ENCODE measurements around the gene DNAJC5.

DNAJC5 gene

DNA sequence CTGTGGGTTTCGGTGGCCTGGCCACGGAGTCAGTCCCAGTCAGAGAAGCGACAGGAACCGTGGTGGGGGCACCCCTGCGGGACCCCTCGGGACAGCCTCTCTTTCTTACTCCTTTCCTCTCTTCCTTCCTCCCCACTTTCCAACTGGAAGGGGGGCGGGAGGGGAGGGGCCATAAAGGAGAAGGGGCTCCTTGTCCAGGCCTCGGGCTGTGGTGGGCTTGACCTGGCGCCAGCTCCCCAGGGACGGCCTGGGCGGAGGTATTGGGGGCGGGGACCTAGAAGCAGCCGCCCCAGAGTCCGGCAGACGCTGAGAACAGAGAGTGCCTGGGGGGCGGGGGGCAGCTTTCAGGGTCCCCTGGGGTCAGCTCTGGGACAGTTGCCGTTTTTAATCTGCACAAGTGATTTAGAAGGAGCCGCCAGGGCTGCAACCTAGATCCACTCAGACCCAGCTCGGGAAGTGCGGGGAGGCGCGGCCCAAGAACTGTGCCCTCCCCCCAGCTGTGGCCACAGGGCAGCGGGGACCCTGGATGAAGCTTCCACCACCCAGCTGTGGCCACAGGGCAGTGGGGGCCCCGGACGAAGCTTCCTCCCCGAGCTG is 40.1 kb upstream of the DNAJC5 start:
- peaks cover 30% of the 10 kb centered on the region for H3K4me1 ChIP-seq (ENCODE audit: insufficient read depth, low read length)
- H3K9ac ChIP-seq (ENCODE audit: low read depth, low read length), result peak overlapping the region; percentile 41
- H3K27ac ChIP-seq (ENCODE audit: low read length), result no peak overlapping the region
- peak overlapping the region; percentile 40; the same call in 1 of the 2 replicates for H3K4me3 ChIP-seq (ENCODE audit: low read length)
- H3K27me3 ChIP-seq (ENCODE audit: insufficient read depth, low read length), result no peaks in the 10 kb centered on the region; the same call in 1 of the 2 replicates
- no peaks in the 10 kb centered on the region for H3K36me3 ChIP-seq (ENCODE audit: insufficient read depth, low read depth, low read length)
- H3K9me3 ChIP-seq (ENCODE audit: insufficient read depth, low read depth, low read length), result no peaks in the 10 kb centered on the region

DNA sequence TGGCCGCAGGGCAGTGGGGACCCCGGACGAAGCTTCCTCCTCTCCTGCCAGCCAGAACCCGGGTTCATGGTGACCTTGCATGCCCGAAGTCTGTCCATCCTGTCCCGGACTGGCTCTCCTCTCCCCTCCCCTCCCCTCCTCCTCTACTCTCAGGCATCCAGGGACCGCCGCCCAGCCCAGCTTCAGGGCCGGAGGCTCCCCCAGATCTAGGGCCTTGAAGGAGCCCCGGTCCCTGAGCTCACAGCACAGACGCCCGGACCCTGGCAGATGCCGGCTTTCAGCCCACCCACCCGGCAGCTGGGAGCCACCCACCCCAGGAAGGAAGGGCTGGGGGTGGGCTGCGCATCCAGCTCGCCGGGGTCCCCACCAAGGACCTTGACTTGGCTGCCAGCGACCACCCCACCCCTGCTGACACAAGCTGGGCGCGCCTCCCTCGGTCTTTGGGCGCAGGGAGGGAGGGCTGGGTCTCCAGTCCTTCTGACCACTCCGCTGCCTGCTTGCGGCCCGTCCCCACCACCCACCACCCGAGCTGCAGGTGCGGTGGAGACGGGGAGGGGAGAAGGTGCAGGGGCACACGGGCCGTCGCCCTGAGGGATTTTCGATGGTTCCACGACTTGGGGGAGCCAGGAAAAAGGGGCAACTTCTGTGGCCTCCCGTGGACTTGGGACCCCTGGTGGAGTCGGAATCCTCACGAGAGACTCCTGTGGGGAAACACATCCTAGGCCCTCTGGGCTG is 39.4 kb upstream of the DNAJC5 start:
- Histone ChIP-seq H3K36me3 (ENCODE audit: insufficient read depth, low read depth, low read length) (no peaks in the 10 kb centered on the region), H3K27ac (ENCODE audit: low read length) (no peak overlapping the region), H3K4me1 (ENCODE audit: insufficient read depth, low read length) (peaks cover 33% of the 10 kb centered on the region), H3K9me3 (ENCODE audit: insufficient read depth, low read depth, low read length) (no peaks in the 10 kb centered on the region), H3K27me3 (ENCODE audit: insufficient read depth, low read length) (no peaks in the 10 kb centered on the region; the same call in 1 of the 2 replicates), H3K4me3 (ENCODE audit: low read length) (peak overlapping the region; percentile 50; the same call in 1 of the 2 replicates), H3K9ac (ENCODE audit: low read depth, low read length) (peak overlapping the region; percentile 34; the same call in 1 of the 2 replicates)

DNA sequence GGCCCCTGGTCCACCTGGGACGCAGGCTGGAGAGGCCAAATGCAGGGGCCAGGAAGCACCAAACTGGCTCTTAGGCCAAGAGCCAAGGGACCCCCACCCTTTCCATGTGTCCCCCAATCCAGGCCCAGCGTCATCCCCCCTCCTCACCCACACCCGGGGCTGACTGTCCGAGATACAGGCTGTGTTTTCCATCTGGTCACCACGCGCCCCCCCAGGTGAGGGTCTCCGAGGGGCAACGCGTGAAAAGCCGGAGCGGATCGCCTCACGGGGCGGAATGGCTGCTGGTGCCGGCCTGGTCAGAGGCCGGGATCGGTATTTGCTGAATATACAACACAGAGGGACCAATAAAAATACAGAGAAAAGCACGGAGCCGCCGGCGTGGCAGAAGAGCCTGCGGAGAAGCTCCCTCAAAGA is 38.8 kb upstream of the DNAJC5 start:
- peak overlapping the region; percentile 34; the same call in 1 of the 2 replicates for H3K9ac ChIP-seq (ENCODE audit: low read depth, low read length)

DNA sequence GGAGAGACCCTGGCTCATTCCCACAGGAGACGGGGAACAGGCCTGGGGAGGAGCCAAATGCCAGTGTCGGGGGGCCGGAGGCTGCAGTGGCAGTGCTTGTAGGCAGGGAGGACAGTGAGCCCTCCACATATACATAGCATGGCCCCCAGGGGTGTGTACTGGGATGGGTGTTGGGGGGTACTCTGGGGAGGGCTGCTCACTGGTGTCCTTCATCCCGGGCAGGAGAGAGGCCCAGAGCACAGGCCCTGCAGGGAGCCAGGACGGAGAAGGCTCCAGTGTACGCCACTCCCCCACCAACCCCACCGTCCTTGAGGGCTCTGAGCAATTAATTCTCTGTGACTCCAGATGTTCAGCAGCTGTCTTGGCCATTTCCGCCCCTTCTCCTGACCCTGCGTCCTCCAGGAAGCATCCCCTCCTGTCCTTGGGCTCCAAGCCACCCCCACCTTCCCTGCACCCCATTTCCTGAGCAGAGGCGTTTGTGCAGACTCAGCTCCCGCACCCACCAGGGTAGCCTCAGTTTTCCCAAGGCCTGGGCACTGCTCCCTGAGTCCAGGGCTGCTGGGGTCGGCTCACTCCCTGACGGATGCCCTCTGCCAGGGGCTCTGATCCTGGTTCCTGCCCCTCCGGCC is 37.0 kb upstream of the DNAJC5 start:
- Histone ChIP-seq H3K27me3 (ENCODE audit: insufficient read depth, low read length) (no peaks in the 10 kb centered on the region; the same call in 1 of the 2 replicates), H3K9me3 (ENCODE audit: insufficient read depth, low read depth, low read length) (no peaks in the 10 kb centered on the region), H3K27ac (ENCODE audit: low read length) (peak overlapping the region; percentile 58), H3K9ac (ENCODE audit: low read depth, low read length) (peak overlapping the region; percentile 62; the same call in 1 of the 2 replicates), H3K36me3 (ENCODE audit: insufficient read depth, low read depth, low read length) (0 out of 2 replicates have a peak, but pooled peaks cover 8% of the 10 kb centered on the region), H3K4me3 (ENCODE audit: low read length) (peak overlapping the region; percentile 44; the same call in 1 of the 2 replicates), H3K4me1 (ENCODE audit: insufficient read depth, low read length) (peaks cover 33% of the 10 kb centered on the region)

More for the DNA sequence above, 38.8 kb upstream of the DNAJC5 start:
- H3K4me1 ChIP-seq (ENCODE audit: insufficient read depth, low read length), result peaks cover 33% of the 10 kb centered on the region
- H3K4me3 ChIP-seq (ENCODE audit: low read length), result peak overlapping the region; percentile 50; the same call in 1 of the 2 replicates
- no peak overlapping the region for H3K27ac ChIP-seq (ENCODE audit: low read length)
- H3K36me3 ChIP-seq (ENCODE audit: insufficient read depth, low read depth, low read length), result no peaks in the 10 kb centered on the region
- H3K9me3 ChIP-seq (ENCODE audit: insufficient read depth, low read depth, low read length), result no peaks in the 10 kb centered on the region
- H3K27me3 ChIP-seq (ENCODE audit: insufficient read depth, low read length), result no peaks in the 10 kb centered on the region; the same call in 1 of the 2 replicates

DNA sequence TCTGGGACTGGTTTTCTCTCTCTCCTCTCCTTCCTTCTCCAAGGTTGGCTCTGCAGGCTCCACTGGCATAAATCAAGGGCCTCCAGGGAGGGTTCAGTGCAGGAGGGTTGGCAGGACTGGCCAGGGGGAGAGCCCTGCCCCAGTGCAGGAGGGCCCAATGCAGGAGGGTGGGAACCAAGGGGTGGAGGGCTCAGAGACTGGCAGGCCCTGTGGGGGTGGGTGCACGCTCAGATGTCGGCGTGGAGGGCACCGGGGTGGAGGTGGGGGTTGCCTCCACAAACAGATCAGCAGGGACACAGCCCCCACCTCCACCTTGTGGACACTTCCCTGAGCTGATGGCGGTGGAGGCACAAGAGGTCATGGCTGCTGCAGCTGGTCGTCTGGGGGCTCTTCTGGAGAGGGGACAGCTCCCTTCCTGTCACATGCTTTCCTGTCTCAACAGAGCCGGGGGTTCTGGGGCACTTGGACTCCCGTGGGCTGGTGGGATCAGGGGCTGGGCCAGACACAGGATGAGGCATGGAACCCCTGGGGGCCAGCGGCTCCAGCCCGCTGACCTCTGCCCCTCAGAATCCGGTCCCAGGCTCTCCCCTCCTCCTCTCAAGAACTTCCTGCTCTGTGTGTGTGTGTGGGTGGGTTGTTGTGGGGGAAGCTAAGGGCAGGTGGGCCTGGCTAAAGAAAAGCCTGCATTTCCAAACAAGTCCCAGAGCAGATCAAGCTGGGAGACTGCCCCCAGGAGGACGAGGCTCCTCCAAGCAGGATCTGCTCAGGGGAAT is 36.3 kb upstream of the DNAJC5 start:
- peak overlapping the region; percentile 44; the same call in 1 of the 2 replicates for H3K4me3 ChIP-seq (ENCODE audit: low read length)
- H3K4me1 ChIP-seq (ENCODE audit: insufficient read depth, low read length), result peaks cover 34% of the 10 kb centered on the region
- H3K9ac ChIP-seq (ENCODE audit: low read depth, low read length), result peak overlapping the region; percentile 62; the same call in 1 of the 2 replicates
- 0 out of 2 replicates have a peak, but pooled peaks cover 13% of the 10 kb centered on the region for H3K36me3 ChIP-seq (ENCODE audit: insufficient read depth, low read depth, low read length)
- no peaks in the 10 kb centered on the region; the same call in 1 of the 2 replicates for H3K27me3 ChIP-seq (ENCODE audit: insufficient read depth, low read length)
- H3K27ac ChIP-seq (ENCODE audit: low read length), result peak overlapping the region; percentile 58
- H3K9me3 ChIP-seq (ENCODE audit: insufficient read depth, low read depth, low read length), result no peaks in the 10 kb centered on the region

DNA sequence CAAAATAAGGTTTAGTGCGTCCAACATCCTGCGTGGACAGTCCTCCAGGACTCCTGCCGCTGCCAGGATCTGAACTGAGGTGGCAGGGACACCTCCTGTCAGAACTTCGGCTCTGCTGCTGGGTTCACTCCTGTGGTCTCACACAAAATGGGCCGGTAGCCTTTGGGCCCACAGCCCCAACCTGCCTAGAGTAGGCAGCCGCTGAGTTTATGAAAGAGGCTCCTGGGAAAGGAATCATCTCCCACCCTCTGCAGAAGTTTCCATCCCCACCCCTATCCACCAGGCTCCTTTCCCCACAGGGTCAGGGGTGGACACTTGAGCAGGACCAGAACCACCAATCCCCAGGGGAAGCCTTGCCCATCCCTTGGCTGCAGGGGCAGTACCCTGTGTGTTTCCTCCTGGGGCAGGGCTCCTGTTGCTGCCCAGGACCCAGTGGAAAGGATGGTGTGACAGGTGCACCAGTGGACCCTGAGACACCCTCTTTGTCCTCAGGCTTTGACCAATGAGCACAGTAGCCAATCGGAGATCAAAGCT is 35.7 kb upstream of the DNAJC5 start:
- H3K4me1 ChIP-seq (ENCODE audit: insufficient read depth, low read length), result peaks cover 35% of the 10 kb centered on the region
- no peaks in the 10 kb centered on the region for H3K9me3 ChIP-seq (ENCODE audit: insufficient read depth, low read depth, low read length)
- H3K36me3 ChIP-seq (ENCODE audit: insufficient read depth, low read depth, low read length), result 0 out of 2 replicates have a peak, but pooled peaks cover 14% of the 10 kb centered on the region
- peak overlapping the region; percentile 13; the same call in 1 of the 2 replicates for H3K4me3 ChIP-seq (ENCODE audit: low read length)
- no peaks in the 10 kb centered on the region; the same call in 1 of the 2 replicates for H3K27me3 ChIP-seq (ENCODE audit: insufficient read depth, low read length)
- peak overlapping the region; percentile 62; the same call in 1 of the 2 replicates for H3K9ac ChIP-seq (ENCODE audit: low read depth, low read length)
- H3K27ac ChIP-seq (ENCODE audit: low read length), result no peak overlapping the region

DNA sequence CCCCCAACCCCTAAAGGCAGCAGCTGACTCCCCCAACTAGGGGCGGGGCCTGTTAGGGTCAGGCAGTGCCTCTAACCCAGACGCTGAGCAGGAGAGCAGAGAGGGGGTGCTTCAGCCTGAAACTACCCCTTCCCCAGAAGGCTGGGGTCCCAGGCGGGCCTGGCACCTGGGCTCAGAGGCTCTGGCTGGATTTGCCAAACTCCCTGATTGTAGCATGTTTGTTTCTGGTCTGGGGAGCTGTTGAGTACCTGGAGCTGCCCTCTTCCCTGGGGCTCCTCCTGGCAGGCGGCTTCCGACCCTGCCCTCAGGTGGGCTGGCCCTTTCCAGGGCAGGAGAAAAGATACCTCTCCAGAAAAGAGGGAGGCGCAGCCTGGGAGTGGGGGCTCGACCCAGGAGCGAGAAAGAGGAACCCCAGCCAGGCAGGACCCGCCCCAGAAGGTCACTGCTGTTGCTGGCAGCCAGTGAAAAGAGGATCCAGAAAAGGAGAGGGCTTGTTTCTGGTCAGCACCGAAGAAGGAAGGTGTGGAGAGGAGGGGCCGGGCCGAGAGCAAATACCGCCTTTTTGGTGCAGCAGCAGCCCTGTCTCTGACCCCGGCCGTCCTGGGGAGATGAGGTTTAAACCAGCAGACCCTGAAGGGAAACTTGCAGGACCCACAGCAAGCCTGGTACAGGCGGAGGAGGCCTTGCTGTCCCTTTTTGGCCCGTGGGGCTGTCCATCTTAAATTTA is 34.4 kb upstream of the DNAJC5 start:
- H3K27me3 ChIP-seq (ENCODE audit: insufficient read depth, low read length), result no peaks in the 10 kb centered on the region; the same call in 1 of the 2 replicates
- H3K9me3 ChIP-seq (ENCODE audit: insufficient read depth, low read depth, low read length), result no peaks in the 10 kb centered on the region
- H3K4me3 ChIP-seq (ENCODE audit: low read length), result no peak overlapping the region
- no peak overlapping the region for H3K27ac ChIP-seq (ENCODE audit: low read length)
- no peak overlapping the region; the same call in 1 of the 2 replicates for H3K9ac ChIP-seq (ENCODE audit: low read depth, low read length)
- H3K36me3 ChIP-seq (ENCODE audit: insufficient read depth, low read depth, low read length), result 0 out of 2 replicates have a peak, but pooled peaks cover 14% of the 10 kb centered on the region
- H3K4me1 ChIP-seq (ENCODE audit: insufficient read depth, low read length), result peaks cover 31% of the 10 kb centered on the region

DNA sequence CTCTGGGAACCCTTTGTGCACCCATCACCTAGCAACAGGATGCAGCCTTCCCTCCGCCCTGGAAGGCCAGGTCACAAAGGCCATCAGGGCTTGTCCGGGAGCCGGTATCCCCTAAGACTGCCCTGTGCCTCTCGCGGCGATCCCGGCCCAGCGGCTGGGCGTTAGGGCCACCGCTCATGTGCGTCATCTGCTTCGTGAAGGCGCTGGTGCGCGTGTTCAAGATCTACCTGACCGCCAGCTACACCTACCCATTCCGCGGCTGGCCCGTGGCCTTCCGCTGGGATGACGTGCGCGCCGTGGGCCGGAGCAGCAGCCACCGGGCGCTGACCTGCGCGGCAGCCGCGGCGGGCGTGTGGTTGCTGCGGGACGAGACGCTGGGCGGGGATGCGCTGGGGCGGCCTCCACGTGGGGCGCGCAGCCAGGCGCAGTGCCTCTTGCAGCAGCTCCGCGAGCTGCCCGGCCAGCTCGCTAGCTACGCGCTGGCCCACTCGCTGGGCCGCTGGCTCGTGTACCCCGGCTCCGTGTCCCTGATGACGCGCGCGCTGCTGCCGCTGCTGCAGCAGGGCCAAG is 33.5 kb upstream of the DNAJC5 start, which contains the start of gene ABHD16B:
ABHD16B (plus strand) TSS at position 134 of the 570 bp plus-strand sequence; CDS start at position 177, 43 bp downstream.
- H3K36me3 ChIP-seq (ENCODE audit: insufficient read depth, low read depth, low read length), result 0 out of 2 replicates have a peak, but pooled peaks cover 14% of the 10 kb centered on the region
- H3K9ac ChIP-seq (ENCODE audit: low read depth, low read length), result no peak within 1 kb of the TSS; the same call in 1 of the 2 replicates
- H3K4me1 ChIP-seq (ENCODE audit: insufficient read depth, low read length), result peaks cover 29% of the 10 kb centered on the region
- H3K4me3 ChIP-seq (ENCODE audit: low read length), result no peak within 1 kb of the TSS
- no peaks in the 10 kb centered on the region for H3K9me3 ChIP-seq (ENCODE audit: insufficient read depth, low read depth, low read length)
- H3K27me3 ChIP-seq (ENCODE audit: insufficient read depth, low read length), result no peaks in the 10 kb centered on the region
- no peak within 1 kb of the TSS for H3K27ac ChIP-seq (ENCODE audit: low read length)

DNA sequence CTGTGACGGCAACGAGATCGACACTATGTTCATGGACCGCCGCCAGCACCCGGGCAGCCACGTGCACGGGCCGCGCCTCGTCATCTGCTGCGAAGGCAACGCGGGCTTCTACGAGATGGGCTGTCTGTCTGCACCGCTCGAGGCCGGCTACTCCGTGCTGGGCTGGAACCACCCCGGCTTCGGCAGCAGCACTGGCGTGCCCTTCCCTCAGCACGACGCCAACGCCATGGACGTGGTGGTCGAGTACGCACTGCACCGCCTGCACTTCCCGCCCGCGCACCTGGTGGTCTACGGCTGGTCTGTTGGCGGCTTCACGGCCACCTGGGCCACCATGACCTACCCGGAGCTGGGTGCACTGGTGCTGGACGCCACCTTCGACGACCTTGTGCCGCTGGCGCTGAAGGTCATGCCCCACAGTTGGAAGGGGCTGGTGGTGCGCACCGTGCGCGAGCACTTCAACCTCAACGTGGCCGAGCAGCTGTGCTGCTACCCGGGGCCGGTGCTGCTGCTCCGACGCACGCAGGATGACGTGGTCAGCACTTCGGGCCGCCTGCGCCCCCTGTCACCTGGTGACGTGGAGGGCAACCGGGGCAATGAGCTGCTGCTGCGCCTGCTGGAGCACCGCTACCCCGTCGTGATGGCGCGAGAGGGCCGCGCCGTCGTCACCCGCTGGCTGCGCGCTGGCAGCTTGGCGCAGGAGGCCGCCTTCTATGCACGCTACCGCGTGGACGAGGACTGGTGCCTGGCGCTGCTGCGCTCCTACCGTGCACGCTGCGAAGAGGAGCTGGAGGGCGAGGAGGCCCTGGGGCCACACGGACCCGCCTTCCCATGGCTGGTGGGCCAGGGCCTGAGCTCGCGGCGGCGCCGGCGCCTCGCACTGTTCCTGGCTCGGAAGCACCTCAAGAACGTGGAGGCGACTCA is 32.7 kb upstream of the DNAJC5 start:
- Histone ChIP-seq H3K27me3 (ENCODE audit: insufficient read depth, low read length) (no peaks in the 10 kb centered on the region), H3K4me1 (ENCODE audit: insufficient read depth, low read length) (peaks cover 29% of the 10 kb centered on the region), H3K9ac (ENCODE audit: low read depth, low read length) (no peak overlapping the region), H3K9me3 (ENCODE audit: insufficient read depth, low read depth, low read length) (no peaks in the 10 kb centered on the region), H3K36me3 (ENCODE audit: insufficient read depth, low read depth, low read length) (0 out of 2 replicates have a peak, but pooled peaks cover 14% of the 10 kb centered on the region), H3K4me3 (ENCODE audit: low read length) (no peak overlapping the region), H3K27ac (ENCODE audit: low read length) (no peak overlapping the region)

Measured in iPS-20b (cell line).